GM12878 (cell line): ENCODE data around the gene KLHL1. TPM values are rescaled to one million over a fixed set of nuclear protein-coding genes. Genes with fewer than 3 reads are reported as not detected.

Source experiments
- BCL3 ChIP-seq: IDR thresholded peaks from 2 replicates; pipeline ENCODE4 v1.6.1; 2011; ENCODE audit warnings: borderline replicate concordance, low read depth, mild to moderate bottlenecking, moderate library complexity, low read length; ENCODE audit not compliant: insufficient read depth, poor library complexity, severe bottlenecking
- BRCA1 ChIP-seq: IDR thresholded peaks from 2 replicates; pipeline ENCODE4 v1.6.1; 2011; ENCODE audit warnings: low read depth, low read length, improper control_type of control experiment
- CHD4 ChIP-seq: fragments of 200-600 bp; sonication (generic); IDR thresholded peaks from 2 replicates; pipeline ENCODE4 v1.6.1; 2016; ENCODE audit warnings: mild to moderate bottlenecking
- CREB1 ChIP-seq: IDR thresholded peaks from 2 replicates; pipeline ENCODE4 v1.6.1; 2012; ENCODE audit warnings: low read depth, mild to moderate bottlenecking, inconsistent platforms
- CTCF ChIP-seq, 3 experiments: IDR thresholded peaks in 2 of 3; conservative IDR thresholded peaks in 1 of 3; 2 replicates each; pipeline ENCODE4 v1.5.1; 2011; ENCODE audit warnings: low read depth in 3 of 3, low read length in 3 of 3, mild to moderate bottlenecking in 3 of 3, control low read depth in 2 of 3, moderate library complexity in 2 of 3, inconsistent platforms in 1 of 3, mixed read lengths in 1 of 3; ENCODE audit not compliant: control insufficient read depth in 2 of 3, insufficient read depth in 1 of 3; ENCODE audit errors: extremely low read depth in 1 of 3
- ELK1 ChIP-seq: IDR thresholded peaks from 2 replicates; pipeline ENCODE4 v1.6.1; 2012; ENCODE audit warnings: low read depth, low read length, improper control_type of control experiment
- IKZF2 ChIP-seq, 2 experiments: fragments of 450-650 bp; IDR thresholded peaks; 2 replicates each; pipeline ENCODE4 v1.6.1; 2017; ENCODE audit warnings: mild to moderate bottlenecking in 2 of 2, moderate library complexity in 2 of 2
- MEF2A ChIP-seq: IDR thresholded peaks from 2 replicates; pipeline ENCODE4 v1.6.1; 2011; ENCODE audit warnings: low read depth, mild to moderate bottlenecking, low read length, moderate library complexity; ENCODE audit not compliant: insufficient read depth
- MLLT1 ChIP-seq: fragments of 450-650 bp; IDR thresholded peaks from 2 replicates; pipeline ENCODE4 v1.6.1; 2016; ENCODE audit warnings: mild to moderate bottlenecking
- MYC ChIP-seq: IDR thresholded peaks from 2 replicates; pipeline ENCODE4 v1.6.1; 2011; ENCODE audit warnings: mild to moderate bottlenecking, low read length, moderate library complexity, inconsistent platforms; ENCODE audit not compliant: insufficient read depth, insufficient replicate concordance, insufficient read length, severe bottlenecking
- NR2F1 ChIP-seq: fragments of 450-650 bp; conservative IDR thresholded peaks from 2 replicates; pipeline ENCODE4 v1.6.1; 2017; ENCODE audit warnings: mild to moderate bottlenecking
- PML ChIP-seq: IDR thresholded peaks from 2 replicates; pipeline ENCODE4 v1.6.1; 2012; ENCODE audit warnings: low read length, inconsistent platforms
- RAD51 ChIP-seq: fragments of 450-650 bp; IDR thresholded peaks from 2 replicates; pipeline ENCODE4 v1.6.1; 2016; ENCODE audit warnings: moderate library complexity, mild to moderate bottlenecking, inconsistent platforms
- REST ChIP-seq: IDR thresholded peaks from 2 replicates; pipeline ENCODE4 v1.6.1; 2012; ENCODE audit warnings: mild to moderate bottlenecking, low read depth, low read length
- RUNX3 ChIP-seq: IDR thresholded peaks from 2 replicates; pipeline ENCODE4 v1.6.1; 2012; ENCODE audit warnings: low read length, inconsistent platforms
- YY1 ChIP-seq: IDR thresholded peaks from 2 replicates; pipeline ENCODE4 v1.6.1; 2011; ENCODE audit warnings: low read depth, mild to moderate bottlenecking, low read length
- ZBTB33 ChIP-seq: fragments of 450-650 bp; IDR thresholded peaks from 2 replicates; pipeline ENCODE4 v1.6.1; 2017; ENCODE audit warnings: mild to moderate bottlenecking
- ZNF622 ChIP-seq: fragments of 450-650 bp; IDR thresholded peaks from 2 replicates; pipeline ENCODE4 v1.6.1; 2017; ENCODE audit warnings: mild to moderate bottlenecking, inconsistent platforms
- ZZZ3 ChIP-seq: IDR thresholded peaks from 2 replicates; pipeline ENCODE4 v1.6.1; 2011; ENCODE audit warnings: low read depth; ENCODE audit not compliant: control insufficient read depth, insufficient read length
- polyA plus RNA-seq, 11 experiments: library from polyadenylated mRNA; depleted of rRNA in 4 of 11; unstranded in 6 of 11; stranded (reverse) in 5 of 11; fragments of >200 nt; fragmentation: Nextera tagmentation in 4 of 11; fragmentation: Illumina TruSeq in 1 of 11; extraction: Ambion mirVana in 4 of 11; extraction: Trizol in 1 of 11; gene quantifications; 1 replicate in 1 of 11; 2 replicates in 10 of 11; pipeline versions ENCODE4 v1.2.1 to v1.2.3, GENCODE V29; 2011 to 2016; ENCODE audit warnings: inconsistent platforms in 2 of 11, missing spikeins in 2 of 11, low read depth in 1 of 11
- total RNA-seq, 4 experiments: library from RNA; depleted of rRNA in 3 of 4; stranded (reverse); fragments of >200 nt in 3 of 4; fragmentation: Illumina TruSeq in 1 of 4; extraction: Trizol in 1 of 4; gene quantifications; 2 replicates each; pipeline versions ENCODE4 v1.2.1 to v1.2.3, GENCODE V29; 2013 to 2021

Gene KLHL1
- total and polyA plus RNA-seq, 10 of the 15 experiments (the other 5 are each of a cell fraction or from before 2014, with no cell fraction given) = 0.02 to 0.13 (median 0.05) TPM; not detected in 2

- TF ChIP-seq CREB1 = no peak
- TF ChIP-seq REST = no peak
- TF ChIP-seq MLLT1 = no peak
- TF ChIP-seq BRCA1 = no peak
- TF ChIP-seq BCL3 = no peak
- no peak for TF ChIP-seq PML
- TF ChIP-seq IKZF2 (IDR thresholded peaks at IDR 0.05) = peak; percentile 40 to 51; a peak in 2 of 4 replicates
- no peak for TF ChIP-seq CTCF (IDR thresholded peaks at IDR 0.05 in 2 of 3, conservative IDR thresholded peaks at IDR 0.05 in 1 of 3; ENCODE audit: control insufficient read depth in 2 of 3, extremely low read depth in 1 of 3, insufficient read depth in 1 of 3, low read depth in 3 of 3, low read length in 3 of 3)
- TF ChIP-seq ZNF622 = no peak
- TF ChIP-seq RAD51 = no peak
- no peak for TF ChIP-seq ZZZ3
- no peak for TF ChIP-seq ELK1
- no peak for TF ChIP-seq RUNX3
- peak; percentile 82; the same call in 1 of the 2 replicates for TF ChIP-seq MEF2A
- no peak for TF ChIP-seq ZBTB33
- TF ChIP-seq YY1 = no peak
- no peak for TF ChIP-seq MYC
- TF ChIP-seq CHD4 = no peak
- TF ChIP-seq NR2F1 = no peak
Observed at GRCh38 chr13:70042193-70042592, 66.1 kb downstream of the KLHL1 start (continued).
